Activated gamma-delta T cell (primary cell): ENCODE measurements around the gene SH3BP2.

Source experiments
- DNase-seq: peaks from one replicate; lab custom pipeline; 2025; lab: John Stamatoyannopoulos, UW

SH3BP2 gene

DNA sequence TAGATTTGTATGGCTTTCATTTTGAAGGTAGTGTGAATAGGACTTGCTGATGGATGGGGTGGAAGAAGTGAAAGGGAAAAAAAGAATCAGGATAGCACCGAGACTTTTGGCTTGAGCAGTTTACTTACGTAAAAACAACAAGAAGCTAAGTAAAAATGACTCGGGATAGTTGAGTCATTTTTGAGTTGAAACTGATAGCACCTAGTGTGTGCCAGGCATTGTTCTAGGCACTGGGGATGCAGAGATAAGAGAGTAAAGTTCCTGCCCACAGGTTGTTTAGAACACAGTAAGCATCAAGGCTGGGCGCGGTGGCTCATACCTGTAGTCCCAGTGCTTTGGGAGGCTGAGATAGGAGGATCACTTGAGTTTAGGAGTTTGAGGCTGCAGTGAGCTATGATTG, 85.5 kb downstream of the SH3BP2 start:
- DNase-seq, result no peak

DNA sequence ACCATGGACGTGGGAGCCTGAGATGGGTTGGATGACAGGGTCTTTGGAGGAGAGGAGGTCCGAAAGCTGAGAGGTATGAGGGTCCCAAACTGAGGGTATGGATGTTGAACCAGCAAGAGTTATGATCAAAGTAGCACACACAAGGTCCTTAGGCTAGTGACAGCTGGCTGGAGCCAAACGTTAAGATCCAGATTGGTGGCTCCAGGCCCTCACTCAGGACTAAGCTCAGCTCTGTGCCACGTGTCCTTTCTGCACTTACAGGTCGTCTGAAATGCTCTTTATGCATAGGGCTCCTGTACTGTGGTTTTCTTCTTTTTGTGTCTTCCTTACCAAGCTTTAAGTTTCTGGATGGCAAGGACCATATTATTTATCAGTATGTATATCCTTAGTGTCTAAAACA, 86.1 kb downstream of the SH3BP2 start:
- DNase-seq, result no peak

DNA sequence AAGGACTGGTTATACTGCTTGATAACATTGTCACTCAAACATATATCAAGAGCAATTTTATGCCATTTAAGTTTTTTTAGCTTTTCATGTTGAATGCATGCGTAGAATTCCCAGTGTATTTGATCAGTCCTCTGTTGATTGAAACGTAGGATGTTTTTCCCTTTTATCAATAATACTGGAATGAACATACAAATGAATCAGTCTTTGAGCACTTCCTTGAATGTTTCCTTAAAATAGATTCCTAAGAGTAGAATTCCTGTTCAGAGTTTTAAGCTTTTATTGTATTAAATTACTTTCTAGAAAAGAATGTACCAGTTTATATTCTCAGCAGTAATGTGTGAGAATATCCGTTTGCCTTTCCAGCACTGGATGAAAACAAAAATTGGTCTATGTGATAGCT, 88.5 kb downstream of the SH3BP2 start:
- DNase-seq, result no peak

DNA sequence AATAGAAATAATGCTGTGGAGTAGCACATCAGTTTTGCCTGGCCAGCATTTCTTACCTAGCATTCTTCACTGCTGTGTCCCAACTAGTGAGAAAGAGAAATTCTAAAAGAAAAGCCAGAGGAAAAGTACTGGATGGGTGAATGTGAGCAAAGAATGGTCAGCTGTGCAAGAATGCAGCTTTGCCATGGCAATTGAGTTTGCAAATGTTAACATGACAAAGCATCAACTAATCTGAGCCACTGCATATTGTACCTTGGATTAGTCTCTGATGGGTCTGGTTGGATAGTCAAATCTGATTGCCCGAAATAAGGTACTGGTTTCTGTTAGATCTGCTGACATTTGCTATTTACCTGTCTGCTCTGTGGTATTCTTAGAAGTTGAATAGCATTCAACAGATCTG, 89.5 kb downstream of the SH3BP2 start:
- no peak for DNase-seq

DNA sequence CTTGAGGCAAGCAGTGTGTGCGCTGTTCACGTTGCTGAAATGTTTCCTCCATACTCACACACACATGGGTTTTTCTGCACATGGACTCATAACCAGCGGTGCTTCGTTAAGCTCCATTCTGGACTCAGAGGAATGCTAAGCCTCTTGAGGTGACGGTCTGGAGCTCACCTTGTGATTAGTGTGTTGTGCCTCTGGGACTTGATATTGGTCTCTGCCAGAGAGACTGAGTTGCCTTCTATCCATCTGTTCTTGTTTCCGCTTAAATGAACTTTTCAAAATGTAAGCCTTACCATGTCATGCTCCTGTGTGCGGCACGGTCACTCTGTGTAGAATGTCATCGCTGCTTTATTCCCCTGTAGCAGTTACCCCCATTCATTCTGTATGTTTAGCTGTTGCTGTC, 93.3 kb downstream of the SH3BP2 start:
- no peak for DNase-seq

DNA sequence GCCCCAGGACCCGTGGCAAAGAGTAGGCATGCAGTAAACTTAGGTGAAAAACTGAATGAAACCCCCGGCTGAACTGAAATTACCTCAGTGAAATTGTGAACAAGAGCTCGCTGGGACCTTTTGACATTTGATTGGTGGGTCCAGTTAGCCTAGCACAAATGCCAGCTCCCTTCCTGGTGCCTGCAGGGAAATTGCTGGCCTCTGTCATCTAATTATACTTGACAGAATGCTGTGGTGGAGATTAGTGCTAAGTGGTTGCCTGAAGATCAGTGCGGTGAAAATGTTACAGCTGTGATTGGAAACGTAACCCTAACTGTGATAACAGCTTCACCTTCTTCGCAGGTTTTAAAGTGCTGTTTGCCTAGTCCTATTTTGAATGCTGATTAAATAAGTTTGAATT, 93.7 kb downstream of the SH3BP2 start:
- no peak for DNase-seq

DNA sequence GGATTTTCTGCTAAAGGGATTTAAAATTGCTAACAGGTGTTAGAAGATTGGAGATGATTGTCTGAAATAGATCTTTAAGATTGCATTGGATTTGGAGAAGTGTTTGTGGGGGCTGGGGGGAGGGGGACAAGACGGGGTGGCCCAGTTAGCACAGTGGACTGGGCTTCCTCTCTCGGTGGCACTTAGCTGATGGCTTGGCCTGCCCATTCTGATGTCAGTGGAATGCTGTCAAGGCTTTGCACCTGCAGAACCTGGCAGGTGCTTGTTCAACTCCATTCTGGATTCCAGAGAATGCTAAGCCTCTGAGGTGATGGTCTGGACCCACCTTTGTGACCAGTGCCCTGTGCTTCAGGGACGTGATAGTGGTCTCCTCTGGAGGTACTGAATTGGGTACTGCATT, 94.5 kb downstream of the SH3BP2 start:
- no peak for DNase-seq

DNA sequence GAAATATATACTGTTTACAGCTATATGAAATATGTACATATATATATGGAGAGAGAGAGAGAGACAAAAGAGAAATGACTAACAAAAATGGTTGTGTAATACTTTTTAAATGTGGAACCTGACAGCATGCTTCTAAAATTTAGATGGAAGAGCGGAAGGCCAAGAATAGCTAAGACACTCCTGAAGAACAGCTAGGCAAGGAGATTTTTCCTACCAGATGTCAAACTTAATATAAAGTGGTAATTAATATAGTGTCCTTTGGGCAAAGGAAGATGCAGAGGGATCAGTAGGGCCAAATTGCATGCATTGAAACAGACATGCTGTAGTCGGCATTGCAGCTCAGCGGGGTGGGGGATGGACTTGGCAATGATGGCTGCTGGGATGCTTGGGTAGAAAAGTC, 96.0 kb downstream of the SH3BP2 start:
- no peak for DNase-seq
